Gastrocnemius medialis (tissue), 4 donors: ENCODE results near the gene ZDHHC14.

Experiments used
- POLR2A ChIP-seq, 2 donors: fragments of 450-650 bp; IDR thresholded peaks; one replicate each; pipeline ENCODE4 v1.6.1; 2017; ENCODE audit warnings: antibody characterized with exemption in 2 of 2, mild to moderate bottlenecking in 2 of 2, moderate library complexity in 2 of 2
- TF ChIP-seq, protein P1 (sequence below), 5 experiments: fragments of 450-650 bp in 3 of 5; fragments of 200-600 bp in 2 of 5; sonication (generic) in 2 of 5; IDR thresholded peaks in 4 of 5; conservative IDR thresholded peaks in 1 of 5; 1 replicate in 4 of 5; 2 replicates in 1 of 5; pipeline ENCODE4 v1.5.1; 2016 to 2019; ENCODE audit warnings: antibody characterized with exemption in 5 of 5, mild to moderate bottlenecking in 3 of 5, moderate library complexity in 3 of 5

DNA sequence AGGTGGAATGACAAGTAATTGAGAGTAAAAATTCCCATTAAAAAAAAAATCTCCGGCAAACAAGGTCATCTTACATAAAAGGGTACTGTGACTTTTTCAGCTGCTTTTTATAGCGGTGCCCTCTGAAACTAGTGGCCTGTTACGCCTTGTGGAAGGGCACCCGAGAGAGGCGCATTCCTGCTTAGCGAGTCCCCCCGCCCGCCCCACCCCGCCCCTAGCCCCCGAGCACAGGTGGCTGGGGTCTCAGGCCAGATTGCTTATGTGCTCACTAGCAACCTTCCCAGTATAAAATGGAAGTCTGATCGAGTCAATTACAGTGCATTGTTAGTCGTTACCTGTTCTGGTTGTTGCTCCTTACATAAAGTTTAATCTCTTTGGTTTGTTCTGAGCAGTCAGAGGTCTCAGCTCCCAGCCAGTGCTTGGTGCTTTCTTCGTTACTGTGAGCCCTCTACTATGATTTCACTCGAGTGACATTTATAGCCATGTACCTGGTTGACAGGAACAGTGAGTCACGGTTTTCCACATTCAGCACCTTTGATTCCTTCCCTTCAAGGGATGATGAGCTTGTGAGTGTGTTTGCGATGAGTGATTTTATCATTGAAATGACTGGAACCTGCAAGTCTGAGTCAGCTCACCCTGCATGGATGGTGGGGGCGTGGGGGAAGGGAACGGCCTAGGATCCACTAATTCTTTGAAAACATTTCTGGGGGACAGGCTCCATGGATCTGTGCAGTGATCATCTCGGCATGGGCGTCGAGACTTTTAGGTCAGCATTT is 47.6 kb downstream of the ZDHHC14 start:
- TF ChIP-seq, protein P1, sequence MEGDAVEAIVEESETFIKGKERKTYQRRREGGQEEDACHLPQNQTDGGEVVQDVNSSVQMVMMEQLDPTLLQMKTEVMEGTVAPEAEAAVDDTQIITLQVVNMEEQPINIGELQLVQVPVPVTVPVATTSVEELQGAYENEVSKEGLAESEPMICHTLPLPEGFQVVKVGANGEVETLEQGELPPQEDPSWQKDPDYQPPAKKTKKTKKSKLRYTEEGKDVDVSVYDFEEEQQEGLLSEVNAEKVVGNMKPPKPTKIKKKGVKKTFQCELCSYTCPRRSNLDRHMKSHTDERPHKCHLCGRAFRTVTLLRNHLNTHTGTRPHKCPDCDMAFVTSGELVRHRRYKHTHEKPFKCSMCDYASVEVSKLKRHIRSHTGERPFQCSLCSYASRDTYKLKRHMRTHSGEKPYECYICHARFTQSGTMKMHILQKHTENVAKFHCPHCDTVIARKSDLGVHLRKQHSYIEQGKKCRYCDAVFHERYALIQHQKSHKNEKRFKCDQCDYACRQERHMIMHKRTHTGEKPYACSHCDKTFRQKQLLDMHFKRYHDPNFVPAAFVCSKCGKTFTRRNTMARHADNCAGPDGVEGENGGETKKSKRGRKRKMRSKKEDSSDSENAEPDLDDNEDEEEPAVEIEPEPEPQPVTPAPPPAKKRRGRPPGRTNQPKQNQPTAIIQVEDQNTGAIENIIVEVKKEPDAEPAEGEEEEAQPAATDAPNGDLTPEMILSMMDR (IDR thresholded peaks at IDR 0.05 in 4 of 5, conservative IDR thresholded peaks at IDR 0.05 in 1 of 5), result no peak
- no peak for TF ChIP-seq POLR2A (IDR thresholded peaks at IDR 0.05)
